Adrenal gland (tissue), 5 donors: ENCODE measurements around the gene ALDOC.

Experiments used
- POLR2A ChIP-seq, 2 donors: fragments of 450-650 bp; IDR thresholded peaks; one replicate each; pipeline ENCODE4 v1.6.1; 2017; ENCODE audit warnings: antibody characterized with exemption in 2 of 2, mild to moderate bottlenecking in 2 of 2, moderate library complexity in 1 of 2
- TF ChIP-seq, protein P1 (sequence below), 6 experiments: fragments of 450-650 bp in 4 of 6; fragments of 200-600 bp in 2 of 6; sonication (generic) in 1 of 6; IDR thresholded peaks; 1 replicate in 5 of 6; 2 replicates in 1 of 6; pipeline versions ENCODE4 v1.5.1 to v1.8.0; 2016 to 2021; ENCODE audit warnings: antibody characterized with exemption in 6 of 6, mild to moderate bottlenecking in 2 of 6, moderate library complexity in 1 of 6
- donor health status: DM: no; HTN: no; CAD: no.

DNA sequence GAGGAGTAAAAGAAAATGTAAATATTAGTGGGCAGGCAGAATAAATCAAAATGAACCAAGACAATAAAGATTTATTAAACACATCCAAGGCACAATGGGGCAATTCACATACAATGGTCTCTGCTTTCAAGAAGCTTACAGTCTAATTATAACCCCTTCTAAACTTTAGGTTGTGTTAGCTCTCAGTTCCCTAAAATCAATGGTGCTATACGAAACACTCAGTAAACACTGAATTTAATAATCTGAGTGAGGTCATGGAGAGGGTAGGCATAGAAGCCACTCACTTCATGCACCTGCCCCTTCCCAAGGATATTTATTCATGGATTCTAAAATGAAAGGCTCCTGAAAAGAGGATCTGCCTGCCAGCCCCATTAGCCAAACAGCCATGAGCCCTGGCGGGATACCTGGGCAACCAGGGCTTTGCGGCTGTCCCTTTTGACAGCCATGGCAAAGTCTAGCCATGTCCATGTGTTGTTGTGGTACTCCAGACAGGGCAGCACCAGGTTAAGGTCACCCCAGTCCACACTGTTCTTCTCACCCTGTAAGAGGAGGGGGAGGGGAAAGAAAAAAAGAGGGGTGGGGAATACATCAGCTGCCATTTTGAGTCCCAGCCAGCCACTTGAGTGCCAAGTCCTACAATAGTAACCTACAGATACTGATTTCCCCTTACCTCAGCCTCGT lies 38.7 kb upstream of the ALDOC start:
- TF ChIP-seq, protein P1, sequence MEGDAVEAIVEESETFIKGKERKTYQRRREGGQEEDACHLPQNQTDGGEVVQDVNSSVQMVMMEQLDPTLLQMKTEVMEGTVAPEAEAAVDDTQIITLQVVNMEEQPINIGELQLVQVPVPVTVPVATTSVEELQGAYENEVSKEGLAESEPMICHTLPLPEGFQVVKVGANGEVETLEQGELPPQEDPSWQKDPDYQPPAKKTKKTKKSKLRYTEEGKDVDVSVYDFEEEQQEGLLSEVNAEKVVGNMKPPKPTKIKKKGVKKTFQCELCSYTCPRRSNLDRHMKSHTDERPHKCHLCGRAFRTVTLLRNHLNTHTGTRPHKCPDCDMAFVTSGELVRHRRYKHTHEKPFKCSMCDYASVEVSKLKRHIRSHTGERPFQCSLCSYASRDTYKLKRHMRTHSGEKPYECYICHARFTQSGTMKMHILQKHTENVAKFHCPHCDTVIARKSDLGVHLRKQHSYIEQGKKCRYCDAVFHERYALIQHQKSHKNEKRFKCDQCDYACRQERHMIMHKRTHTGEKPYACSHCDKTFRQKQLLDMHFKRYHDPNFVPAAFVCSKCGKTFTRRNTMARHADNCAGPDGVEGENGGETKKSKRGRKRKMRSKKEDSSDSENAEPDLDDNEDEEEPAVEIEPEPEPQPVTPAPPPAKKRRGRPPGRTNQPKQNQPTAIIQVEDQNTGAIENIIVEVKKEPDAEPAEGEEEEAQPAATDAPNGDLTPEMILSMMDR (IDR thresholded peaks at IDR 0.05), result no peak
- TF ChIP-seq POLR2A (IDR thresholded peaks at IDR 0.05), result no peak
